T-helper 1 cell (primary cell): ENCODE measurements around the gene PRPF31.
"Not testable (repeated sequence)": the region's sequence is repeated elsewhere in the genome, so short reads cannot be mapped to it uniquely, and the experiment has no call there.

Experiments used
- DNase-seq, 5 donors: peaks; one replicate each; pipeline ENCODE4 v3.0.0-alpha.2; 2012 to 2020

The PRPF31 gene

DNA sequence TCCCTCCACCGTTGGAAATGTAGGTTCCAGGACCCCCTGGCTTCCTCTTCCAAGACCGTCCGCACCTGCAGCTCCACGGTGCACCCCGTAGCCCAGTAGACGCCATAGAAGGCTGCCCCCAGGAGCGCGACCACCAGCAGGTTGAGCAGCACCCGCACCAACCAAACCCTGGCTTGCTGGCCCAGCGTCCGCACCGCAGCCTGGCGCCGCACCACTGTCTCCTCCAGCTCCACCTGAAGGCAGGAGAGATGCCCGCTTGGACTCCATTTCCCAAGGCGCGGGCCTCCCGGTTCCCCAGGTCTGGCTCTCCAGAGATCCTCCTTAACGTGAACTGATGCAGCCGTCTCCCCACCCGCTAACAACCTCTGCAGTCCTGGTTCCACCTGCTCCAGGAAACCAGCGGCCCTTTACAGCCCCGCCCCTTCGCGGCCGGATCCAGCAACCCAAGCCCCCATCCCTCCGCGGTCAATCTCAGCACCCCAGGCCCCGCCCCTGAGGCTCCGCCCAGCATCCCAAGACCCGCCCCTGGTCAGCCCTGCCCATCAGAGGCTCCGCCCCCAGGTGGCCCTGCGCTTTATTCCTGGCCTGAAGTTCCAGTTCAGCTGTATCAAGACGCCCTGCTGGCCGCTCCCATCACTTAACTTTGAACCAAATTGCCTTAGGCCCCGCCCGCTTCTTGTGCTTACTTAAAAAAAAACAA, 49.0 kb downstream of the PRPF31 start:
- peak in 4 of 5 donors; percentile 53 to 80 (median 58) for DNase-seq

- DNase-seq: no peak
These were observed 49.7 kb downstream of the PRPF31 start for GRCh38 chr19:54165222-54165621.

DNA sequence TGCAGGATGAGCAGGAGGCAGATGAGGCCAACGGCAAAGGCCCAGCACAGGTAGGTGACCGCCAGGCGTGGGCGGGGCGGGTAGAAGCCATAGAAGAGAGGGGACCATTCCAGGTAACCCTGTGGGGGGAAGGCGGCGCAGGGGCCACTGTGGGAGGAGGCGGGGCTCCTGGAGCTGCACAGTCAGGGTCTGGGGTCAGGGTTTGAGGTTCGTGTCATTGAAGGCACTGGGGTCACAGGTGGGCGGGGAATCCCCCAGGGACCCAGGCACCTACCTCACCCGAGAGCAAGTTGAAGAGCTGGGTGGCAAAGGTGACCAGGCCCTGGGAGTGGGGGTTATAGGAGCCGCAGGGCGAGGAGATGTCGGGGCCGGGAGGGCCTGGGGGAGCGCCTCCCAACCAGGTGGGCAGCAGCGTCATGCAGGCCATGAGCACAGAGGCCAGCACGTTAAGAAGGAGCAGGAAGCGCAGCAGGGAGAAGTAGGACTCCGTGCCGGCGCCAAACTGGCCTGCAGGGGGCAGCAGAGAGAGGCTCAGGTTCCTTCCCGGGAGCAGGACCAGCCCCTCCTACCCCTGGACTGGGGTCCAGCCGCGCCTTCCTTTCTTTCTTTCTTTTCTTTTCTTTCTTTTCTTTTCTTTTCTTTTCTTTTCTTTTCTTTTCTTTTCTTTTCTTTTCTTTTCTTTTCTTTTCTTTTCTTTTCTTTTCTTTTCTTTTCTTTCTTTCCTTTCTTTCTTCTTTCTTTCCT, 52.8 kb downstream of the PRPF31 start:
- DNase-seq: peak; percentile 76 to 92 (median 80)

DNA sequence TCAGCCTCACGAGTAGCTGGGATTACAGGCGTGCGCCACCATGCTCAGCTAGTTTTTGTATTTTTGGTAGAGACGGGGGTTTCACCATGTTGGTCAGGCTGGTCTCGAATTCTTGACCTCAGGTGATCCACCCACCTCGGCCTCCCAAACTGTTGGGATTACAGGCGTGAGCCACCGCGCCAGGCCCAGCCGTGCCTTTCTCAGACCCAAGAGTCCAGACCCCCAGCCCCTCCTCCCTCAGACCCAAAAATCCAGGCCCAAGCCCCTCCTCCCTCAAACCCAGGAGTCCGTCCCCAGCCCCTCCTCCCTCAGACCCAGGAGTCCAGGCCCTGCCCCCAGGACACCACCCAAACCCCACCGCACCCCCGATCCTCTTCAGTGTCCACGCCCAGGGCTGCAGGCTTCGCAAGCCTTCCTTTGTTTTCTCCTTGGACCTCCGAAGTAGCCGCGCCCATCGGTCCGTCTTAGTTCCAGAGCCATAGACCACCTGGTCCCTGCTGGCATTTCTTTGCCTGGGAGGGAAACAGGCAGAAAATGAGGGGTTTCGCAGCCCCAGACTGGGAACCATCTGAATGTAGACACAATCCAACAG, 53.7 kb downstream of the PRPF31 start:
- no peak for DNase-seq

DNA sequence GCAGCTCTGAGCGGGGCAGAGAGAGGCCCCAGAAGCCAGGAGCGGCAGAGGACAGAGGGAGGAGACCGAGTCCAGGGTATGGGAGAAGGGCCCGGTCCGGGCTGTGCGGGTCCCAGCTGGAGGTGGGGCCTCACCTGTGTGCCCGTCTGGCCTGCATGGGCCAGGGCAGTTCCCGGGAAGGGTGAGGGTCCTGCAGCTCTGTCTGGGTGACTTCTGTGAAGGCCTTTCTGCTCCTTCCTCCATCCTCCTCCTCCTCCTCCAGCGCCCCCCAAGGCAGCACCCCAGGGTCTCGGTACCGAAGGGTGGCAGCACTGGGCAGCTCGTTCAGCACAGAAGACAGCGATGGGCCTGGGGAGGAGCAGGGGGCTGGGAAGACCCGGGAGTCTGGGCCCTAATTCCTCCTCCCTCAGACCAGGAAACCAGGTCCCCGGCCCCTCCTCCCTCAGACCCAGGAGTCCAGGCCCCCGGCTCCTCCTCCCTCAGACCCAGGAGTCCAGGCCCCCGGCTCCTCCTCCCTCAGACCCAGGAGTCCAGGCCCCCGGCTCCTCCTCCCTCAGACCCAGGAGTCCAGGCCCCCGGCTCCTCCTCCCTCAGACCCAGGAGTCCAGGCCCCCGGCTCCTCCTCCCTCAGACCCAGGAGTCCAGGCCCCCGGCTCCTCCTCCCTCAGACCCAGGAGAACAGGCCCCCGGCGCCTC, 56.3 kb downstream of the PRPF31 start:
- not testable (repeated sequence) for DNase-seq

DNA sequence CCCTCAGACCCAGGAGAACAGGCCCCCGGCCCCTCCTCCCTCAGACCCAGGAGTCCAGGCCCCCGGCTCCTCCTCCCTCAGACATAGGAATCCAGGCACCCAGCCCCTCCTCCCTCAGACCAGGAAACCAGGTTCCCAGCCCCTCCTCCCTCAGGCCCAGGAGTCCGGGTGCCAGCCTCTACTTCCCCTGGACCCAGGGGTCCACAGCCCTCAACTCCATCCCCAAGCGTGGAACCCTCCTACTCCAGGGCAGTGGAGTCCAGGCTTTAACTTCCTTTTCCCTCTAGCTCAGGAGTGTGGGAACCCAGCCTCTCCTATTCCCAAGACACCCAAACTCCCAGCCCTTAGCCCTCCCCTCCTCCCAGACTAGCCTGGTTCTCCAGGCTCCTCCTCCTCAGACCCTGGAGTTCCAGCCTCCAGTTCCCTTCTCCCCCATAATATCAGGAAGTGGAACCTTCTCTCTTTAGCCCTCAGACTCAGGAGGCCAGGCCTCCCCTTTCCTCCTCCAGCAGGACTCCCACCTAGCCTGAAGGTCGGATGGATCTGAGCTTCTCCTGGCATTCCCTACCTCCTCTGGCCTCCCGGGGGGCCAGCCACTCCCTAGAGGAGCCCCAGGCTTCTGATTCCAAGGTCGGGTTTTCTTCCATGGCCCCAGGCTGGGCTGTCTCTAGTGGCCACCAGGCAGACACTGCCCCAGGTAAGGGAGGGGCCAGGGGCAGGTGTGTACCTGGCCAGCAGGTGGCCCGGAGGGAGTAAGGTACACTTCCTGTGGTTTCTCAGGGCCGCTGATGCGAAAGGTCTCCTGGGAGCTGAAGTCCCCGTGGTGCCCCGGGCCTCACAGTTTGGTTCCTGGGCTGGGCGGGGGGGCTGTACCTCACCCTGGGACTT, 57.2 kb downstream of the PRPF31 start, which contains the start of gene TMC4:
Gene TMC4, minus strand, starts transcription at position 690 of the 888 bp plus-strand sequence. Its CDS starts 43 bp downstream, at position 647.
- no peak for DNase-seq

DNA sequence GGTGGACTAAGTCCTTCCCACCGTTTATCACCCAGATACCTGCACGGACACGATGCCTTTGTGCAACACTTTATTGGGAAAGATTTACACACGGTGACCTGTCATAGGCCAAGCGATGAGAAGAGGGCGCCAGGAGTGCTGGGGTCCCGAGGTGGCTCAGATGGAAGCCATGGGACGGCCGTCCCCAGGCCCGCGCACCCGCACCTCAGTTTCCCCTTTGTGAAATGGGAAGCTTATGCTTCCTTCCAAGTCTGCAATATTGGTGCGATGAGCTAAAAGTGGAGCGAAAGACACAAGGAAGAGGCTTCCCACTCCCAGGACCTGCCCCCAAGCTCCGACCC, 57.8 kb downstream of the PRPF31 start:
- no peak for DNase-seq

GRCh38 chr19:54173951-54174834, 58.6 kb downstream of the PRPF31 start:
- DNase-seq: no peak

- DNase-seq: no peak
These were observed 63.2 kb downstream of the PRPF31 start for GRCh38 chr19:54178581-54179261.

DNA sequence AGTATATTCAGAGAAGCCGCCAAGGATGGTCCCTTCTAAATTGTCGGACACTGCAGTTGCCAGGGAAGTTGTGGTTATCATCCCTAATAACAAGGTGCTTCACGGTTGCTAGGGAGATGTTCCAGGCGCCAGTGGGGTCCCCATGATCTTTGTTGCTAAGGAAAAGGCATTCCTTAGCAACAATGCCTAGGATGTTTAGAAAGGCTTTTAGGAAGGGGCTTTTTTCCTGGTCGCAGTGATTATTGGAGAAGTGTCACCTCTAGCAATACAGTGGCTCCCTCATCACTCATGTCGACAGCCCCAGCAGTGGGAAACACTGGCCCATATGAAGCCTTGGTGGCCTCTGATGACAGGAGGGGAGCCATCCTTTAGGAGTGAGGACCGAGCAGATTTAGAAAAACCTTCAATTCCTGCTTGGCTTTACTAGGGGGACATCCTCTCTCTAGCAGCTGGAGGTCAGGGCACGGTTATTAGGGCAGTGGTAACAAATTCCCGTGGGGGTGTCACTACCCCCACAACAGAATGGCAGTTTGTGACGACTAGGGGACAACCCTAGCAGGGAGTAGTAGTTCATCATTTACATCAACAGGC, 63.8 kb downstream of the PRPF31 start:
- DNase-seq: no peak

DNA sequence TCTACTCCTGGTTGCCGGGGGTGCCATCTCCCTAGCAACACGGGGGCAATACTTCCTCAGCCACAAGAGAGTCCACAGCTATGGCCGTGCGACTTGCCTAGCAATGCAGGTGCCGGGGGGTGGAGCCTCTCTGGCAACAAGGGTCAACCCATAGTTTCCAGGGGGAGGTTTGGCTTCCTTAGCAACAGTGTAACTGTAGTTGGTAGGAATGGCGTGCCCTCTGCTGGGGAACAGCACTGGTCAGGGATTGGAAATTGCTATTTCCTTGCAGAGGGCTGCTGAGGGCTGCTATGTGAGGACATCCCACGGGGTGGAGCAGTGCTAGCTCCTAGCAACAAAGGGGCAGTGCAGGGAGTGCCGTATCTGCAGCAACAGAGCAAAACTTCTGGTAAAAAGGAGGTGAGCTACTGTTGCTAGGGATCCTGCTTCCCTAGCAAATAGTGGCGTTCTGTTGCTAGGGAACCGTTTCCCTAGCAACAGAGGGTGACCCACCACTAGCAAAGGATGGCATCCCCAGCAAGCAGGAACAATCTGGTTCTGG, 64.4 kb downstream of the PRPF31 start:
- DNase-seq: no peak

GRCh38 chr19:54180691-54181091, 65.1 kb downstream of the PRPF31 start:
- DNase-seq: no peak
